Inflammatory macrophage treated with lipopolysaccharide for 4 hours (primary cell): ENCODE data around the gene PCDH20.
"Not testable (repeated sequence)": the region's sequence is repeated elsewhere in the genome, so short reads cannot be mapped to it uniquely, and the experiment has no call there.

ENCODE experiments used
- DNase-seq: peaks from one replicate; pipeline ENCODE4 v3.0.0-alpha.2; 2020

PCDH20 gene, protein sequence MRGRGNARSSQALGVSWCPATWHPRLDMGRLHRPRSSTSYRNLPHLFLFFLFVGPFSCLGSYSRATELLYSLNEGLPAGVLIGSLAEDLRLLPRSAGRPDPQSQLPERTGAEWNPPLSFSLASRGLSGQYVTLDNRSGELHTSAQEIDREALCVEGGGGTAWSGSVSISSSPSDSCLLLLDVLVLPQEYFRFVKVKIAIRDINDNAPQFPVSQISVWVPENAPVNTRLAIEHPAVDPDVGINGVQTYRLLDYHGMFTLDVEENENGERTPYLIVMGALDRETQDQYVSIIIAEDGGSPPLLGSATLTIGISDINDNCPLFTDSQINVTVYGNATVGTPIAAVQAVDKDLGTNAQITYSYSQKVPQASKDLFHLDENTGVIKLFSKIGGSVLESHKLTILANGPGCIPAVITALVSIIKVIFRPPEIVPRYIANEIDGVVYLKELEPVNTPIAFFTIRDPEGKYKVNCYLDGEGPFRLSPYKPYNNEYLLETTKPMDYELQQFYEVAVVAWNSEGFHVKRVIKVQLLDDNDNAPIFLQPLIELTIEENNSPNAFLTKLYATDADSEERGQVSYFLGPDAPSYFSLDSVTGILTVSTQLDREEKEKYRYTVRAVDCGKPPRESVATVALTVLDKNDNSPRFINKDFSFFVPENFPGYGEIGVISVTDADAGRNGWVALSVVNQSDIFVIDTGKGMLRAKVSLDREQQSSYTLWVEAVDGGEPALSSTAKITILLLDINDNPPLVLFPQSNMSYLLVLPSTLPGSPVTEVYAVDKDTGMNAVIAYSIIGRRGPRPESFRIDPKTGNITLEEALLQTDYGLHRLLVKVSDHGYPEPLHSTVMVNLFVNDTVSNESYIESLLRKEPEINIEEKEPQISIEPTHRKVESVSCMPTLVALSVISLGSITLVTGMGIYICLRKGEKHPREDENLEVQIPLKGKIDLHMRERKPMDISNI

DNA sequence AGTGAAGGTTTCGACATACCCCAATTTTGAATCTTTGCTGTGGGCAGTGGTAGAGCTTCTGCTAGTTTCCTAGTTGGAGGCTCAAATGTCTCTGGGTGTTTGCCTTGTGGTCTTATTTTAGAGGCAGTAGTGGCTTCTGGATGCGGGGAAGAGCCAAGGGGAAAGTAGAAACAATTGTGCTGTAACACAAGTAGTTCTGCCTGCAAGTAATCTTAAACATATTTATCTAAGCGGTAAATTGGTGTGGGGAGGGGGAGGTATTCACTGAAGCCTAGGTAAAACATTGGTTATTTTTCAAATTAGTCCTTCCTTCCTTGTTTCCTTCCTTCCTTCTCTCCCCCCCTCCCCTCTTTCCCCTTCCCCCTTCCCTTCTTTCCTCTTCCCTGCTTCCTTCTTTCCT, at the start of gene PCDH20:
TSS of gene PCDH20 (minus strand) at position 101 of the 400 bp plus-strand sequence. CDS start 691 bp downstream, outside the sequence.
- no peak for DNase-seq

DNA sequence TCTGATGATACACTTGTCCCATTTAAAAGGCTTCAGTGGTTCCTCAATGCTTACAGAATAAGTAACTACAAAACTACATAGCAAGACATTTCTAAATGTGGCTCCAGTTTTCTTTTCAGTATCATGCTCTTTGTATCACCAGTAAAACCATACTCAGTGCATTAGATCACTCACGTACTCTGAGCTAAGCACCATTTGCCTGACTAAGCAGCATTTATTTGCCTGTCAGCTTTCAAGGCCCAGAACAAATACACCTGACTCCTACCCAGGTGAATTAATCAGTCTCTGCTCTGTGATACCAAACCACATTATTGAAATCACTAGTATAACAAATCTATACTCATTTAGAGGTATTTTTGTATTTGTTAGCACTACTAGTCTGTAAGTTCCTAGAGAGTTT, 47.4 kb upstream of the PCDH20 start:
- DNase-seq, result no peak

DNA sequence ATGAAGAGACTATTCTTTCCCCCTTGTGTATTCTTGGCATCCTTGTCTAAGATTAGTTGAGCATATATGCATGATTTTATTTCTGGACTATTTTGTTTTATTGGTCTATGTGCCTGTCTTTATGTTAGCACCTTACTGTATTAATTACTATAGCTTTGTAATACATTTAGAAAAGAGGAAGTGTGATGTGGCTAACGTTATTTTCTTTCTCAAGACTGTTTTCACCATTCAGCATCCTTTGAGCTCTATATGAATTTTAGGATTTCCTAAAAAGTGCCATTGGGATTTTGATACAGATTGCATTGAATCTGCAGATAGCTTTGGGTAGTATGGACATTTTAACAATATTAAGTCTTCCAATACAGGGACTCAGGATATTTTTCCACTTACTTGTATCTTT, 37.5 kb upstream of the PCDH20 start:
- no peak for DNase-seq

DNA sequence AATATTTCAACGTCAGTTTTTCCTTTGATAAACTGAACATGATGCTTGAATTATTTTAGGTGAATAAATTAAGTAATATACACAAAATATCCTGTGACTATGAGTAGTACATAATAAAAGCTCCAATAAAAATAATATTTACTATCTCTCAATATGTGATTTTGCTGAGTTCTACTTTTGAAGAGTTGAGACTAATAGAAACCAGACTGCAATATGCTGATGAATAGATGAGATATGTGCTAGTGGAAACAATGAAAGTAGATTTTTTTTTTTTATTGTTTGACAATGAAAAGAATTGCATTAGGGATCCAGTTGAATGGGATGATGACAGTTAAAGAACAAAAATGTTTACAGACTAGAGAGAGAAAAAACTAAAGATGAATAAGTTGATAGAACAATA, 16.4 kb upstream of the PCDH20 start:
- DNase-seq, result no peak

DNA sequence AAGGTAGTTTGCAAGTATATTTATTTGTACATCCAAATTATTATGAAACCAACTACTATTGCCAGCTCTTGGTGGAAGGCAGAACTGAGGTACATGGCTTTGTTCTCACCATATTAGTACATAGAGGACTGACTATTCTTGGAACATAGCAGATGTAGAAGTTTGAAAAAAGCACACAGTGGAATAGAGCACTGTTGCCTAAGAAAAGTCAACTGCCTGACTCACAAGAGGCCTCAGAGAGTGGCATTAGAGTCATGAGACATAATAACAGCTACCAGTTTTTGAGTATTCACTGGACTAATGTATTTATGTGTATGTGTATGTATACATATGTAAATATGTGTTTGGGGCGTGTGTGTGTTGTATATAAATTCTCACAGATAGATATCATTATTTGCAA, 8.3 kb upstream of the PCDH20 start:
- DNase-seq, result no peak

DNA sequence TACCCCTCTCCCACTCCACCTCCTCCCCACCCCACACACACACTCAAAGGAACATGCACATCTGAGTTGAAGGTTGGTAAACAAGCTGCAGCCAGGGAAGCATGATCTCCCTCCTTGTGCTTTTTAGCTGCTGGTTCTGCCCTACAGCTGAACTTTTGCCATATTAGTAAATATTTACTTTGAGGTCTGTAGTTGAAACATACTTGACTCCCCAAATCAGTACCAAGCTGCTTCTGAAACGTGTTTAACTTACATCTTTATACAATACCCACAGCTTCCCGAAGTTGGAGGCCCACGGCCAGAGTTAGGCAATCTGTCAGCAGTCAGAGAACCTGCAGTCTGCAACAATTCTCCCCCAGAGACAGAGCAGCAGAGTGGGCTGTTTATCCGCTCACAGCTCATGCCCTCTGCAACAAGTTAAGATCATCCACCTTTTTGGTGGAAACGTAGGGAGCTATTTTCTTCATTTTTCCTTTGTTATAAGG, 1.5 kb upstream of the PCDH20 start:
- DNase-seq, result no peak

DNA sequence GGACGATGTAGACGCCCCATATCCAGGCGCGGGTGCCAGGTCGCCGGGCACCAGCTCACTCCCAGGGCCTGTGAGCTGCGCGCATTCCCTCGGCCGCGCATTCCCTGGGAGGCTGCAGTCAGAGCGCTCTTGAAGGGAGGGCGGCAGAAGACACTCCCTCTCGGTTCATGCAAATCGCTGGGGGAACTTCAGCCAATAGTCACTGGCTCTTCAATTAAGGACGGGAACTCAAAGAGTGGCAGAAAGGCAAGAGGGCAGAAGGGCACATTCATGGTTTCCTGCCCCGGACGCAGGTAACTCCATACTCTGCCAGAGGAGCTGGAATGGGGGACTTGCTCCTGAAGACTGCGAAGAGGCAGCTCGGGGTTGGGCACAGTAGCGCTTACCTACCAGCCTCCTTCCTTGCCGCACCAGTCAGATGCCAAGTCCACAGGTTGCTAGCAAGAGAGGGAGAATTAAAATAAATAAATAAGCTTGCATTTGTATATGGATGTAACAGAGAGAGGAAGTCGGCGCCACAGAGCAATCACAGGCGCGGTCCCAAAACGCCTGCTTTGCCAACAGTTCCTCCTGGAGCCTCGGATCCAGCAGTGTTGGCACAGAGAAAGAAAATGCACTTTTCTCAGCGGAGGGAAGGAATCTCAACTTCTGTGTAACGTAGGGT, 459 bp downstream of the PCDH20 start:
- no peak for DNase-seq

DNA sequence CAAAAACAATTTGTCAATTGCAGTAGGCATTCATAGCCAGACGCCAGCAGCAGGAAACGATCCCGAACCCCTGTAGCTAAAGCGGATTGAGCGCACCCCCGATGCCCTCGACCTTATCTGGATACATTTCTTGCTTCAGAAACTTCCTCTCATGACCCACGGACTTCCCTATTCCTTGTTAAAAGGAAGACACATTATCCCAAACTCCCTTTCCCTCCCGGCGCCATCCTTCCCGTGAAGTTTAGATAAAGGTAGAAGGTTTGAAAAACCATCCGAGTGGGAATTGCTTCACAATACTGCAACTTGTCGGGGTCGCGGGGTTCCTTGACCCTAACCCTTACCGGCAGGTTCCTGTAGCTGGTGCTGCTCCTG, 977 bp downstream of the PCDH20 start:
- DNase-seq, result no peak

DNA sequence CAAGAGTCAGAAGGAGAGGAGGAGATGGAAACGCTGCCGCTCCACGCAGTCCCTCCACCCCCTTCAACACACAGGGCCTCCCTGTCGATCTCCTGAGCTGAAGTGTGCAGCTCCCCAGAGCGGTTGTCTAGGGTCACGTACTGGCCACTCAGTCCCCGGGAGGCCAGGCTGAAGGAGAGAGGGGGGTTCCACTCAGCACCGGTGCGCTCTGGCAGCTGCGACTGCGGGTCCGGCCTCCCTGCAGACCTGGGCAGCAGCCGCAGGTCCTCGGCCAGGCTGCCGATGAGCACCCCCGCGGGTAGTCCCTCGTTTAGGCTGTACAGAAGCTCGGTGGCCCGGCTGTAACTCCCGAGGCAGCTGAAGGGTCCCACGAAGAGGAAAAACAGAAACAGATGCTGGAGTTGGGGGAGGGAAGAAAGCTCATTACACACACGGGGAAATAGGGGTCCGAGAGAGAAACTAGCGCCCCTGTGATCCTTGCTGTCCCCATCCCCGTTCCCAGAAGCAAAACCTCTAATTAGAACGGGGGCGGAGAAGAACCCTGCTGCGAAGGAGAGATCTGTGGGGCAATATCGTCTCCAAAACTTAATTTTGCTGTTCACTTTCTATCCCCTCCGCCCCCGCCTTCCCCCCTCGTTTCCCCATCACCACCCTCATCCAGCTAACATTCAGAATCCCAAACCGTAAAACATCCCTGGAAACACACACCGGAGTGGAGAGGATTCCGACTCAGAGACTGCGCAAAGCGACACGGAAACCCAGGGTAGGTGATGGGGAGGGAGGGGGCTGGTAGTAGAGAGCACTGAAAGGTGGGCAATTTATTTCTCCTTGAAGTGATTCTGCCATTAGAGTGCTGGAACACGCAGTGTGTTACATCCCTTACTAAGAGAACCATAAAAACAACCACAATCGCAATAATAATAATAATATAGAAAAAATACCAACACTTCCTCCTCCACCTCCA, 1.8 kb downstream of the PCDH20 start:
- DNase-seq, result no peak

DNA sequence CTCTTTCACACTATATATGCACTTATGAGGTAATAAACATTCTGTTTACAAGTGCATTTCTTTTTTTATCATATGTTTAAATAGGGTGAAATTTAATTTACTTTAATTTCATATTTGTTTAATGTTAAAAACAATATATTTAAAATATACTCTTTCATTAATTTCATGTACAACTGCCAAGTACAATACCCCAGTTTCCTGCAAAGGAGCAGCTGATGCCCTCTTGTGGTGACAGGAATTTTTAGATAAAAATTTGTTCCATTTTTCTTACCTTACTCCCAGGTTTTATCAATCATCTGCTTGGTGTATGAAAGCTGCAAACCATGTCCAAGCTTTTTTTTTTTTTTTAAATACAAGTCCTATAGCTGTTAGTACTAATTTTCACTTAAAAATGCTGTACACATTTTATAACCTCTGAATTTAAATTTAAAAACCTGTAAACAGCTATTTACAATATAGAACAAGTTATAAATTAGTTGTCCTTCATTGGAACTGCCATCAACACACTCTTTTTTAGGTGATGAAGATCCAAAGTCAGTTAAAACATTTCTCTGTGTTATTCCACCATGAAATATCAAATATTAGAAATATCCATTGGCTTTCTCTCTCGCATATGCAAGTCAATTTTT, 4.9 kb downstream of the PCDH20 start:
- DNase-seq, result peak; percentile 4

DNA sequence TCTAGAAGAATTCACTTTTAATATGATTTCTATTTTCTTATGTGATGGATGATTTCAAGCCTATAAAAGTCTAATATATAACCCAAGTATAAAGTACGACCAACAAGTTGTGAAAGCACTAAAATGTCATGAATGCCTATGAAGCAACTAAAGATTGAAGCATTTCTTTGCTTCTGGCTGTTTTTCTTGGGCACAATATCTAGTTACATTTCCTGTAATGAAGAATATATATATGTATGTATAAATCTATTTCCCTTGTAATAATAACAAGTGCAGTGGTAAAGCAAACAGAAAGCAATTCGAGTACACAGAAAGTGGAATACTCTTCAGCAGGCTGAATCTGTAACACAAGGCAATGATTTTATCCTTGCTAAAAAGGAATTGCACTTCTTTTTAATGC, 5.4 kb downstream of the PCDH20 start:
- no peak for DNase-seq

DNA sequence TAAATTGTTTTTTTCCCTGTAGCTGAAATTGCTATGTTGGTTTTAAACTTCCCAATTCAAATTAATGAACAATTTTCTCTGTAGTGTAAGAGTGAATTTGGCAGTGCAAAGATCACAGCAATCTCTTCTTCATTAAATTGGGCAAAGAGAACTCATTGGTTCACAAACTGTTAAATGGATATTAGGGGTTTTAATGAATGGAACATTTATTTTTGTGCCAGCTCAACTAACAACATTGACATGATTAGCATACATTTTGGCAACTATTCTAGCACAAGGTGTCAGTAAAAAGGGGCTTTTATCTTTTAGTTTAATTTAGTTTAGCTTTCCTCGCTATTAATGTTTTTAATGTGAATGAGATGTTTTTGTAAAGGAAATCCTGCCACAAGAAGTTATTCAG, 7.1 kb downstream of the PCDH20 start:
- no peak for DNase-seq

DNA sequence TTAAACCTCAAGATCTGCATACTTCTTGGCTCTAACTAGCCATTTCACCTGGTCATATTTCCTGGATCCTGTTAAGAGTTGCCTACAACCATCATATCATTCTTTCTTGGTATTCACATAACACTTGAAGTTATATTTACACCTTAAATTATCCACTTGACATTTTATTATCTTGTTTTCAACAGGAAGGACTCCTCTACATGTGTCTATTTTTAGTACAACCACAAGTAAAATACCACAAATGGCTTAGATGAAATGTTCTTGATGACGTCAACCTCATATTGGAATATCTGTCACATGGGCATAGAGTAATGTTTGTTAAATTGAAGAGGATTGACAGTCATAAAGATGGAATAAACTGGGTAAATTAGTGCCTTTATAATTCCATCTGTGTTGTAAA, 9.4 kb downstream of the PCDH20 start:
- no peak for DNase-seq

DNA sequence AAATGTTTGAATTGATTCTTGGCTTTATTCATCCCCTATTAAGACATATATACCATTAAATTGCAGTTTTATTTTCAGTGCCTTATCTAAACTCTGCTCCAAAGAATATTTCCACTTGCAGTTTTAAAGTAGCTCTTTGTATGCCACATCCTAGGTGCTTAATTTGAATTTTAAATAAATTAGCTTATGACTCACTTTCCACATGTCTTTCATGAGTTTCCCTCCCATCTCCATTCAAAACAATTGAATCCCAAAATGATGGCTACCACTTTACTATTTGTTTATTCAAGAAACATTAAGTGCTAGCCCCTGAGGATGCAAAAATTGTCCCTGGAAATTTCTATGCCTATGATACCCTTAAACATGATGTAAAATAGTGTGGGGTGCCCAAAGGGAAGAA, 19.5 kb downstream of the PCDH20 start:
- DNase-seq, result no peak

DNA sequence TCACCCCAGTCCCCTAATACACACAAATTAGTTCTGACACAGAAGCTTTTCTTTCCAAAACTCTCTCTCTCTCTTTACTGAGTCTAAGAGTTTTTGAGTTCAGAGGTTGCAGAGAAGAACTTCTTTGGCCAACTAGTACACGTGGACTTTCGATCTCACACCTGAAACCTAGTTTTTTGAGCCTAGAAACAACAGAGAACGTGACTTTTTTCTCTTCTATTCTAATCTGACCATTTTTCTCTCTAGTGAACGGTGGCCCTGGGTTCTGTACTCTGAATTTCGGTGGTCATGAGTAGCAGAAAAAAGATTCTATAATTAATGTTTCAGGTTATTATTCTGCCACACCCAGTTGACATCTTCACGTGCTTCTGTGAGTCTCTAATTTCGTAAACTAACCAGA, 24.2 kb downstream of the PCDH20 start:
- DNase-seq, result no peak

DNA sequence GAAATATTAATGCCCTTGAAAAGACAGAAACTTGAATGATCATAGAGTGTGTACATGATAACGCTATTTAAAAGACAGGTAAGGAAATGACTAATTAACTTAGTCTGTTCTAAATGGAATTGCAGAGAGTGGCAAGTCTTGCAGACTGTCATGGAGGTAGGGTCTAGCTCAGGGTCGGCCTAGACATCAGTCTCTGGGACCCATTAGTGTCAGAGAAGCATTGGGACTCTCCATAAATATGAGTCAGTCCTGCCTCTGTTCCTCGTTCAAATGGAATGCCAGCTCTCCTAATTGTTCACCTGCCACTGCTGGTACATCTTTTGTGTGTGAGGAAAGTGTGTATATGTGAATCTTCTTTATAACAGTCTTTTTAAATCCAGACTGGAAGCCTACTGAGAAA, 28.0 kb downstream of the PCDH20 start:
- DNase-seq, result no peak

DNA sequence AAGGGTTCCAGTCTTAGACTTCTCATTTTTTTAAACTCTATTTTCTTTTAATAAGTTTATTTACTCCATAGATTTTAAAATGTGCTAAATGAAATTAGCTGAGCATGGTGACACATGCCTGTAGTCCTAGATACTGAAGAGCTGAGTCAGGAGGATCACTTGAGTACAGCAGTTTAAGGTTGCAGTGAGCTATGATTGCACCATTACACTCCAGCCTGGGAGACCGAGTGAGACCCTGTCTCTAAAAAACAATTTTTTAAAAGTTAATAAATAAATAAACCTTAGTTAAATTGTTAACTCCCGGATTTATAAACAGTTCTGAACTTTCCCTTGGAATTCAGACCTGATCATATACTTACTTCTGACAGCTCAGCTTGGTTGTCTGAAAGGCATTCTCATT, 32.5 kb downstream of the PCDH20 start:
- DNase-seq, result no peak

DNA sequence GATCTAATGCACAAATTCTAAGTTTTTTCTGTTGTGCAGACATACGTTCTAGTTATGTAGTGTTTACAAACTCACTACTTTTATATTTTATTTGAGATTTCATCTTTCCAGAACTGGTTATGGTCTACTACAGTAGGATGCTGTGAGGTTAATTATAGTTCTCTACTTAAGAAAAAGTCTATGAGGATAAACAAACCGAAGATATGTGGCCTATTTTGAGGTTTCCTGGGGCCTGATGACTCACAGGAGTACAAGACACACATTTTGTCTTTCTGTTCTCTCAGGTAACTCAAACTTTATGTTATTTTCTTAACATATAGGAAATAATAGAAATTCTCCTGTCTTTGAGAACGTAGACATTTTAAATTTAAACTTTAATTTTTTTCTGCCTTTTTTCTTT, 45.1 kb downstream of the PCDH20 start:
- DNase-seq, result no peak

DNA sequence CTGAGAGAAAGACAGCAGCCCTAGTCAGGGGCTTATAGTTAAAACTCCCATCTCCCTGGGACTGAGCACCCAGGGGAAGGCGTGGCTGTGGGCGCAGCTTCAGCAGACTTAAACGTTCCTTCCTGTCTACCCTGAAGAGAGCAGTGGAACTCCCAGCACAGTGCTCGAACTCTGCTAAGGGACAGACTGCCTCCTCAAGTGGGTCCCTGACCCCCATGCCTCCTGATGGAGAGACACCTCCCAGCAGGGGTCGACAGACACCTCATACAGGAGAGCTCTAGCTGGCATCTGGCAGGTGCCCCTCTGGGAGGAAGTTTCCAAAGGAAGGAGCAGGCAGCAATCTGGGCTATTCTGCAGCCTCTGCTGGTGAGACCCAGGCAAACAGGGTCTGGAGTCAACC, 51.0 kb downstream of the PCDH20 start:
- not testable (repeated sequence) for DNase-seq

DNA sequence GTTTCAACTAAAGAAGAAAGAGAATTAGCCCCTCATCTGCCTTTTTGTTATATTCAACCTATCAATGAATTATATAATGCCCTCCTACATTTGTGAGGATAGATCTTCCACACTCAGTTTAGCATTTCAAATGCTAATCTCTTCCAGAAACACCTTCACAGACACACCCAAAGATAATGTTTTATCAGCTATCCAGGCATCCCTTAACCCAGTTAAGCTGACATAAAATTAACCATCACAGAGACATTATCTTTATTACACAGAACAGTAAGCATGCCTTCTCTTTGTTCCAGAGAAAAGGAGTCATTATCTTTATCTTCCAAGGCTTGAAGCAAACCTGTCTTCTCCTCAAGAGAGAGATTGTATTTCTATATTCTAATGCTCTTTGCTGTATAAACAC, 53.1 kb downstream of the PCDH20 start:
- no peak for DNase-seq
